ENCODE data around the gene C8G. TPM values are rescaled to one million over a fixed set of nuclear protein-coding genes. Genes with fewer than 3 reads are reported as not detected.

The C8G gene
- total RNA-seq, result 1 to 10 TPM in 3 of 6 donors, not detected in 3; 1.8 to 4.4 (median 2.1) TPM

GRCh38 chr9:136944519-136945332, at the start of gene C8G, which contains the start of gene FBXW5:
C8G (plus strand) TSS chr9:136945243; CDS start chr9:136945321, 78 bp downstream.
FBXW5 (minus strand) TSS chr9:136944738; CDS start chr9:136944083, 655 bp downstream.
- 4 to 16% methylated on average over 16 to 19 of the region's 74 CpGs for WGBS, 2 donors
- Histone ChIP-seq H3K4me3 (peak within 1 kb of the TSS; percentile 72 to 98 (median 90)), H3K9me3 (no peaks in the 10 kb centered on the region), H3K4me1 (peaks cover 30 to 61% (median 35%) of the 10 kb centered on the region in 4 donors), H3K36me3 (peaks cover 18 to 34% (median 33%) of the 10 kb centered on the region in 4 donors), H3K27me3 (no peaks in the 10 kb centered on the region), H3K27ac (peak within 1 kb of the TSS; percentile 89 to 96 (median 92))
- TF ChIP-seq CTCF (IDR thresholded peaks at IDR 0.05) (peak; percentile 98 to 100 (median 99)), POLR2AphosphoS5 (IDR thresholded peaks at IDR 0.05) (peak; percentile 61 to 84), EP300 (IDR thresholded peaks at IDR 0.05) (no peak), POLR2A (IDR thresholded peaks at IDR 0.05) (peak in 2 of 4 donors; percentile 45 to 87)
- ATAC-seq (ENCODE audit: low FRiP score in 2 of 2), result peak; percentile 87 to 94
- DNase-seq, result peak; percentile 95 to 99

- ATAC-seq (ENCODE audit: low FRiP score in 2 of 2), result no peak
- TF ChIP-seq CTCF (IDR thresholded peaks at IDR 0.05) (no peak), EP300 (IDR thresholded peaks at IDR 0.05) (no peak), POLR2AphosphoS5 (IDR thresholded peaks at IDR 0.05) (no peak), POLR2A (IDR thresholded peaks at IDR 0.05) (no peak)
- H3K36me3 ChIP-seq, result peaks cover 0 to 28% (median 18%) of the 10 kb centered on the region in 4 donors
- H3K27me3 ChIP-seq, result no peaks in the 10 kb centered on the region
- H3K4me3 ChIP-seq, result no peak overlapping the region
- H3K27ac ChIP-seq, result no peak overlapping the region
- 86% methylated on average over 11 of the region's 11 CpGs; no CpG with 5 or more reads in 1 of the 2 donors for WGBS, 2 donors
- no peaks in the 10 kb centered on the region for H3K9me3 ChIP-seq
- DNase-seq, result no peak
- peaks cover 2 to 9% (median 8%) of the 10 kb centered on the region in 4 donors for H3K4me1 ChIP-seq
These were observed 49.0 kb upstream of the C8G start for GRCh38 chr9:136896027-136896426.

- Histone ChIP-seq H3K36me3 (peaks cover 0 to 23% (median 15%) of the 10 kb centered on the region in 4 donors), H3K27ac (no peak overlapping the region), H3K9me3 (no peaks in the 10 kb centered on the region), H3K27me3 (no peaks in the 10 kb centered on the region), H3K4me1 (peaks cover 28 to 34% (median 31%) of the 10 kb centered on the region in 4 donors), H3K4me3 (no peak overlapping the region)
- DNase-seq, result peak in 1 of 2 donors; percentile 60
- no peak for ATAC-seq (ENCODE audit: low FRiP score in 2 of 2)
- TF ChIP-seq EP300 (IDR thresholded peaks at IDR 0.05) (no peak), CTCF (IDR thresholded peaks at IDR 0.05) (no peak), POLR2A (IDR thresholded peaks at IDR 0.05) (no peak), POLR2AphosphoS5 (IDR thresholded peaks at IDR 0.05) (no peak)
- WGBS, 2 donors, result 93 to 96% methylated on average over 21 of the region's 21 CpGs
These were observed 46.5 kb upstream of the C8G start for GRCh38 chr9:136898483-136899100.

GRCh38 chr9:136899196-136899595, 45.8 kb upstream of the C8G start:
- WGBS, 2 donors, result 74 to 82% methylated on average over 9 of the region's 9 CpGs
- H3K36me3 ChIP-seq, result peaks cover 0 to 23% (median 14%) of the 10 kb centered on the region in 4 donors
- H3K4me1 ChIP-seq, result peaks cover 30 to 37% (median 32%) of the 10 kb centered on the region in 4 donors
- ATAC-seq (ENCODE audit: low FRiP score in 2 of 2) (no peak), DNase-seq (peak in 1 of 2 donors; percentile 48)
- TF ChIP-seq POLR2A (IDR thresholded peaks at IDR 0.05), result no peak
- TF ChIP-seq POLR2AphosphoS5 (IDR thresholded peaks at IDR 0.05), result no peak
- no peak for TF ChIP-seq CTCF (IDR thresholded peaks at IDR 0.05)
- no peak for TF ChIP-seq EP300 (IDR thresholded peaks at IDR 0.05)
- H3K9me3 ChIP-seq, result no peaks in the 10 kb centered on the region
- H3K27ac ChIP-seq, result no peak overlapping the region
- H3K4me3 ChIP-seq, result no peak overlapping the region
- H3K27me3 ChIP-seq, result no peaks in the 10 kb centered on the region

Data from upper lobe of left lung (tissue), 6 donors.